HepG2 (cell line): ENCODE results near the gene PYGB. TPM values are rescaled to one million over a fixed set of nuclear protein-coding genes. Genes with fewer than 3 reads are reported as not detected.

ENCODE experiments used
- CEBPB ChIP-seq: IDR thresholded peaks from 2 replicates; pipeline ENCODE4 v1.6.1; 2011; ENCODE audit warnings: low read depth, low read length, improper control_type of control experiment, borderline replicate concordance
- CHD2 ChIP-seq: IDR thresholded peaks from 2 replicates; pipeline ENCODE4 v1.6.1; 2011; ENCODE audit warnings: low read depth, low read length, improper control_type of control experiment
- HNRNPLL ChIP-seq: fragments of 200-400 bp; formaldehyde crosslinking; IDR thresholded peaks from 2 replicates; pipeline ENCODE4 v1.6.1; 2017; ENCODE audit warnings: mild to moderate bottlenecking, low read depth, low read length; ENCODE audit not compliant: poor library complexity, severe bottlenecking
- MED1 ChIP-seq: sonication (generic); formaldehyde crosslinking; IDR thresholded peaks from 2 replicates; pipeline ENCODE4 v1.4.0; 2020; ENCODE audit warnings: missing genetic modification reagents
- NFKB2 ChIP-seq: sonication (generic); formaldehyde crosslinking; IDR thresholded peaks from 2 replicates; pipeline ENCODE4 v1.4.0; 2020; ENCODE audit warnings: missing genetic modification reagents, borderline replicate concordance
- PAX8 ChIP-seq: sonication (generic); formaldehyde crosslinking; IDR thresholded peaks from 2 replicates; pipeline ENCODE4 v1.8.0; 2022; ENCODE audit warnings: mild to moderate bottlenecking, missing genetic modification reagents, borderline replicate concordance
- SRSF4 ChIP-seq: fragments of 200-400 bp; formaldehyde crosslinking; IDR thresholded peaks from one replicate; pipeline ENCODE4 v1.6.1; 2018; ENCODE audit warnings: mild to moderate bottlenecking, low read depth, low read length, moderate library complexity; ENCODE audit not compliant: poor library complexity, severe bottlenecking
- ZNF205 ChIP-seq: IDR thresholded peaks from 2 replicates; pipeline ENCODE4 v1.6.1; 2018; ENCODE audit warnings: missing biosample characterization, missing genetic modification reagents
- ZNF510 ChIP-seq: sonication (generic); formaldehyde crosslinking; IDR thresholded peaks from 2 replicates; pipeline ENCODE4 v1.4.0; 2020; ENCODE audit warnings: low read depth, mild to moderate bottlenecking, missing genetic modification reagents
- ZNF850 ChIP-seq: sonication (generic); formaldehyde crosslinking; conservative IDR thresholded peaks from 2 replicates; pipeline ENCODE4 v1.9.0; 2021; ENCODE audit warnings: mild to moderate bottlenecking, missing genetic modification reagents
- polyA plus RNA-seq, 8 experiments: library from polyadenylated mRNA; depleted of rRNA in 3 of 8; stranded (reverse) in 7 of 8; unstranded in 1 of 8; fragments of >200 nt; fragmentation: Illumina TruSeq in 4 of 8; extraction: Trizol in 4 of 8; gene quantifications; 2 replicates each; pipeline versions ENCODE4 v1.2.1 to v1.2.3, GENCODE V29; 2011 to 2016; ENCODE audit warnings: low read depth in 4 of 8, missing spikeins in 1 of 8, mixed read lengths in 1 of 8; ENCODE audit not compliant: insufficient read depth in 1 of 8
- total RNA-seq, 5 experiments: library from RNA; depleted of rRNA; stranded (reverse); fragments of >200 nt; fragmentation: Illumina TruSeq; extraction: Trizol; gene quantifications; 2 replicates each; pipeline ENCODE4 v1.2.3, GENCODE V29; 2016; ENCODE audit warnings: low read depth in 1 of 5
- TF ChIP-seq, protein P1 (sequence below): sonication (generic); formaldehyde crosslinking; IDR thresholded peaks from 2 replicates; pipeline ENCODE4 v1.4.0; 2020; ENCODE audit warnings: missing genetic modification reagents
- TF ChIP-seq, protein P2 (sequence below): sonication (generic); formaldehyde crosslinking; IDR thresholded peaks from 2 replicates; pipeline ENCODE4 v1.4.0; 2020; ENCODE audit warnings: missing genetic modification reagents
- TF ChIP-seq, protein P3 (sequence below): sonication (generic); formaldehyde crosslinking; IDR thresholded peaks from 2 replicates; pipeline ENCODE4 v1.4.0; 2020; ENCODE audit warnings: missing genetic modification reagents, borderline replicate concordance
- TF ChIP-seq, protein P4 (sequence below): sonication (generic); formaldehyde crosslinking; IDR thresholded peaks from 2 replicates; pipeline ENCODE4 v1.5.0; 2020; ENCODE audit warnings: mild to moderate bottlenecking, low read depth, missing genetic modification reagents, borderline replicate concordance
- TF ChIP-seq, protein P5 (sequence below): sonication (generic); formaldehyde crosslinking; IDR thresholded peaks from 2 replicates; pipeline ENCODE4 v1.8.0; 2022; ENCODE audit warnings: mild to moderate bottlenecking, missing genetic modification reagents, moderate library complexity

Gene PYGB
- total and polyA plus RNA-seq, 2 of the 13 experiments (the other 11 are each of a cell fraction or from before 2014, with no cell fraction given) = 24.2 to 86.3 TPM

DNA sequence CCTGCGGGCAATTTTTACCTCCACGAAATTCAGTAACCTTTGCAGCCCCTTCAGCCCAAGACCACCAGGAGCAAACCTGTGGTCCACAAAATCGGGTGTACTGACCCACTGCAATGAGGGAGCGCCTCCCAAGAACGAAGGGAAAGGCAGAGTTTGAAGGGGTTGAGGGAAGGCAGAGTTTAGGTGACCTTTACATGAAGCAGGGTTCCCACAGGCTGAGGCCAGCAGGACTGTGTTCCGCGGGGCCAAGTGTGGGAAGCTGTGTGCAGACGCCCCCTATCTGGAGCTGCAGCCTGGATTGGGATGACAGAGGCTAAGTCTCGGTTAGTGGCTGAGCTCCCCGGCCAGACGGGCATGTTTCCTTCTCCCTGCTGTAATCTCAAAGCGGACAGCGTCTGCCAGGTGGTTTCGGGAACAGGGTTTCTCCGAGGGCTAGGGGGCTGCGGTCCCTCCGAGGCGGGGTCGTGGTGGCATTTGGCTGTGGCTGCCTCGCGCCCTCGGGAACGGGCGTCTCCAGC, 826 bp upstream of the PYGB start (continued):
- TF ChIP-seq ZNF850 (CRISPR knock-in tag) (no peak; the same call in 1 of the 2 replicates), PAX8 (CRISPR knock-in tag) (no peak; the same call in none of the 2 replicates), ZNF510 (CRISPR knock-in tag) (no peak; the same call in 1 of the 2 replicates), NFKB2 (CRISPR knock-in tag) (peak; percentile 85; the same call in 1 of the 2 replicates), HNRNPLL (no peak), CHD2 (no peak), MED1 (CRISPR knock-in tag) (peak; percentile 44; the same call in 1 of the 2 replicates), SRSF4 (no peak), CEBPB (no peak), ZNF205 (CRISPR knock-in tag) (no peak; the same call in 1 of the 2 replicates)
- TF ChIP-seq, protein P1, sequence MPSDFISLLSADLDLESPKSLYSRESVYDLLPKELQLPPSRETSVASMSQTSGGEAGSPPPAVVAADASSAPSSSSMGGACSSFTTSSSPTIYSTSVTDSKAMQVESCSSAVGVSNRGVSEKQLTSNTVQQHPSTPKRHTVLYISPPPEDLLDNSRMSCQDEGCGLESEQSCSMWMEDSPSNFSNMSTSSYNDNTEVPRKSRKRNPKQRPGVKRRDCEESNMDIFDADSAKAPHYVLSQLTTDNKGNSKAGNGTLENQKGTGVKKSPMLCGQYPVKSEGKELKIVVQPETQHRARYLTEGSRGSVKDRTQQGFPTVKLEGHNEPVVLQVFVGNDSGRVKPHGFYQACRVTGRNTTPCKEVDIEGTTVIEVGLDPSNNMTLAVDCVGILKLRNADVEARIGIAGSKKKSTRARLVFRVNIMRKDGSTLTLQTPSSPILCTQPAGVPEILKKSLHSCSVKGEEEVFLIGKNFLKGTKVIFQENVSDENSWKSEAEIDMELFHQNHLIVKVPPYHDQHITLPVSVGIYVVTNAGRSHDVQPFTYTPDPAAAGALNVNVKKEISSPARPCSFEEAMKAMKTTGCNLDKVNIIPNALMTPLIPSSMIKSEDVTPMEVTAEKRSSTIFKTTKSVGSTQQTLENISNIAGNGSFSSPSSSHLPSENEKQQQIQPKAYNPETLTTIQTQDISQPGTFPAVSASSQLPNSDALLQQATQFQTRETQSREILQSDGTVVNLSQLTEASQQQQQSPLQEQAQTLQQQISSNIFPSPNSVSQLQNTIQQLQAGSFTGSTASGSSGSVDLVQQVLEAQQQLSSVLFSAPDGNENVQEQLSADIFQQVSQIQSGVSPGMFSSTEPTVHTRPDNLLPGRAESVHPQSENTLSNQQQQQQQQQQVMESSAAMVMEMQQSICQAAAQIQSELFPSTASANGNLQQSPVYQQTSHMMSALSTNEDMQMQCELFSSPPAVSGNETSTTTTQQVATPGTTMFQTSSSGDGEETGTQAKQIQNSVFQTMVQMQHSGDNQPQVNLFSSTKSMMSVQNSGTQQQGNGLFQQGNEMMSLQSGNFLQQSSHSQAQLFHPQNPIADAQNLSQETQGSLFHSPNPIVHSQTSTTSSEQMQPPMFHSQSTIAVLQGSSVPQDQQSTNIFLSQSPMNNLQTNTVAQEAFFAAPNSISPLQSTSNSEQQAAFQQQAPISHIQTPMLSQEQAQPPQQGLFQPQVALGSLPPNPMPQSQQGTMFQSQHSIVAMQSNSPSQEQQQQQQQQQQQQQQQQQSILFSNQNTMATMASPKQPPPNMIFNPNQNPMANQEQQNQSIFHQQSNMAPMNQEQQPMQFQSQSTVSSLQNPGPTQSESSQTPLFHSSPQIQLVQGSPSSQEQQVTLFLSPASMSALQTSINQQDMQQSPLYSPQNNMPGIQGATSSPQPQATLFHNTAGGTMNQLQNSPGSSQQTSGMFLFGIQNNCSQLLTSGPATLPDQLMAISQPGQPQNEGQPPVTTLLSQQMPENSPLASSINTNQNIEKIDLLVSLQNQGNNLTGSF (CRISPR knock-in tag) = no peak; the same call in 1 of the 2 replicates
- TF ChIP-seq, protein P2, sequence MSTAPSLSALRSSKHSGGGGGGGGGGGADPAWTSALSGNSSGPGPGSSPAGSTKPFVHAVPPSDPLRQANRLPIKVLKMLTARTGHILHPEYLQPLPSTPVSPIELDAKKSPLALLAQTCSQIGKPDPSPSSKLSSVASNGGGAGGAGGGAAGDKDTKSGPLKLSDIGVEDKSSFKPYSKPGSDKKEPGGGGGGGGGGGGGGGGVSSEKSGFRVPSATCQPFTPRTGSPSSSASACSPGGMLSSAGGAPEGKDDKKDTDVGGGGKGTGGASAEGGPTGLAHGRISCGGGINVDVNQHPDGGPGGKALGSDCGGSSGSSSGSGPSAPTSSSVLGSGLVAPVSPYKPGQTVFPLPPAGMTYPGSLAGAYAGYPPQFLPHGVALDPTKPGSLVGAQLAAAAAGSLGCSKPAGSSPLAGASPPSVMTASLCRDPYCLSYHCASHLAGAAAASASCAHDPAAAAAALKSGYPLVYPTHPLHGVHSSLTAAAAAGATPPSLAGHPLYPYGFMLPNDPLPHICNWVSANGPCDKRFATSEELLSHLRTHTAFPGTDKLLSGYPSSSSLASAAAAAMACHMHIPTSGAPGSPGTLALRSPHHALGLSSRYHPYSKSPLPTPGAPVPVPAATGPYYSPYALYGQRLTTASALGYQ = peak; percentile 1; the same call in 1 of the 2 replicates
- TF ChIP-seq, protein P3, sequence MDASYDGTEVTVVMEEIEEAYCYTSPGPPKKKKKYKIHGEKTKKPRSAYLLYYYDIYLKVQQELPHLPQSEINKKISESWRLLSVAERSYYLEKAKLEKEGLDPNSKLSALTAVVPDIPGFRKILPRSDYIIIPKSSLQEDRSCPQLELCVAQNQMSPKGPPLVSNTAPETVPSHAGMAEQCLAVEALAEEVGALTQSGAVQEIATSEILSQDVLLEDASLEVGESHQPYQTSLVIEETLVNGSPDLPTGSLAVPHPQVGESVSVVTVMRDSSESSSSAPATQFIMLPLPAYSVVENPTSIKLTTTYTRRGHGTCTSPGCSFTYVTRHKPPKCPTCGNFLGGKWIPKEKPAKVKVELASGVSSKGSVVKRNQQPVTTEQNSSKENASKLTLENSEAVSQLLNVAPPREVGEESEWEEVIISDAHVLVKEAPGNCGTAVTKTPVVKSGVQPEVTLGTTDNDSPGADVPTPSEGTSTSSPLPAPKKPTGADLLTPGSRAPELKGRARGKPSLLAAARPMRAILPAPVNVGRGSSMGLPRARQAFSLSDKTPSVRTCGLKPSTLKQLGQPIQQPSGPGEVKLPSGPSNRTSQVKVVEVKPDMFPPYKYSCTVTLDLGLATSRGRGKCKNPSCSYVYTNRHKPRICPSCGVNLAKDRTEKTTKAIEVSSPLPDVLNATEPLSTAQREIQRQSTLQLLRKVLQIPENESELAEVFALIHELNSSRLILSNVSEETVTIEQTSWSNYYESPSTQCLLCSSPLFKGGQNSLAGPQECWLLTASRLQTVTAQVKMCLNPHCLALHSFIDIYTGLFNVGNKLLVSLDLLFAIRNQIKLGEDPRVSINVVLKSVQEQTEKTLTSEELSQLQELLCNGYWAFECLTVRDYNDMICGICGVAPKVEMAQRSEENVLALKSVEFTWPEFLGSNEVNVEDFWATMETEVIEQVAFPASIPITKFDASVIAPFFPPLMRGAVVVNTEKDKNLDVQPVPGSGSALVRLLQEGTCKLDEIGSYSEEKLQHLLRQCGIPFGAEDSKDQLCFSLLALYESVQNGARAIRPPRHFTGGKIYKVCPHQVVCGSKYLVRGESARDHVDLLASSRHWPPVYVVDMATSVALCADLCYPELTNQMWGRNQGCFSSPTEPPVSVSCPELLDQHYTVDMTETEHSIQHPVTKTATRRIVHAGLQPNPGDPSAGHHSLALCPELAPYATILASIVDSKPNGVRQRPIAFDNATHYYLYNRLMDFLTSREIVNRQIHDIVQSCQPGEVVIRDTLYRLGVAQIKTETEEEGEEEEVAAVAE = no peak
- TF ChIP-seq, protein P4, sequence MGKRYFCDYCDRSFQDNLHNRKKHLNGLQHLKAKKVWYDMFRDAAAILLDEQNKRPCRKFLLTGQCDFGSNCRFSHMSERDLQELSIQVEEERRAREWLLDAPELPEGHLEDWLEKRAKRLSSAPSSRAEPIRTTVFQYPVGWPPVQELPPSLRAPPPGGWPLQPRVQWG (CRISPR knock-in tag) = no peak
- TF ChIP-seq, protein P5, sequence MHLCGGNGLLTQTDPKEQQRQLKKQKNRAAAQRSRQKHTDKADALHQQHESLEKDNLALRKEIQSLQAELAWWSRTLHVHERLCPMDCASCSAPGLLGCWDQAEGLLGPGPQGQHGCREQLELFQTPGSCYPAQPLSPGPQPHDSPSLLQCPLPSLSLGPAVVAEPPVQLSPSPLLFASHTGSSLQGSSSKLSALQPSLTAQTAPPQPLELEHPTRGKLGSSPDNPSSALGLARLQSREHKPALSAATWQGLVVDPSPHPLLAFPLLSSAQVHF (CRISPR knock-in tag) = no peak
